ENCODE measurements around the gene GOLGA8T. TPM values are rescaled to one million over a fixed set of nuclear protein-coding genes. Genes with fewer than 3 reads are reported as not detected.
"Not testable (repeated sequence)": the region's sequence is repeated elsewhere in the genome, so short reads cannot be mapped to it uniquely, and the experiment has no call there.

The GOLGA8T gene
- total RNA-seq, 1 donor from 2014 or later = not detected

- intact Hi-C loops (cut with micrococcal nuclease) = not testable (repeated sequence)
Observed at GRCh38 chr15:30191143-30191542, 56.3 kb downstream of the GOLGA8T start.

GRCh38 chr15:30191639-30192038 lies 56.8 kb downstream of the GOLGA8T start:
- intact Hi-C loops (cut with micrococcal nuclease) = not testable (repeated sequence)

- intact Hi-C loops (cut with micrococcal nuclease) = not testable (repeated sequence)
Observed at GRCh38 chr15:30192119-30192745, 57.4 kb downstream of the GOLGA8T start.

GRCh38 chr15:30192892-30193291 lies 58.0 kb downstream of the GOLGA8T start:
- intact Hi-C loops (cut with micrococcal nuclease) = not testable (repeated sequence)

Other genes starting within 250 kb of the GOLGA8T start
- gene GOLGA8J, start 52.1 kb upstream of the GOLGA8T start, total RNA-seq = 0.74 TPM in 1 of 2 replicates, not detected in the other

Measured in T-helper 1 cell treated with Interleukin-12 subunit alpha and Interleukin-12 subunit beta and Interleukin-4 antibody, amounts not matched to agents 30 ng/mL and 1 ng/mL, for 36 hours (primary cell).